ENCODE data around the gene CGB3.
A peak's percentile ranks its signal among the peaks of the same experiment; 100 is the strongest.
"Not testable (repeated sequence)": the region's sequence is repeated elsewhere in the genome, so short reads cannot be mapped to it uniquely, and the experiment has no call there.

CGB3 gene

DNA sequence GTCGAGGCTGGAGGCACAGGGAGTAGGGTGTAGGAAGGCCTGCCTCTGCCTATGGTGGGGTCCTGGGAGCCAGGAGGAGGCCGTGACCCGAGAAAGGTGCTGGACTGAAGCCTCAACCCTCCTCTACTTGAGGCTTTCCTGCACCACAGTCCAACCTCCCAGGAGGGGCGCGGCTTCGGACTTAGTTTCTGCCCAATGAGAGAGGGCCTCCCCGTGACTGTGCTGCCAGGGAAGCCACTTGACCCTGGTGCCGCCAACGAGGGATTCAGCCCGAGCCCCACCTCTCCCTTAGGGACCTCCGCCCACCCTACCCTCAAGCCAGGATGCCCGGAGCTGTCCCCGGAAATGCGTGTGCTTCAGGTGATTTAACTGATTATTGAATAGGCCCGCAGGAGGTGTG is at the start of gene CGB3:
Gene CGB3 (minus strand): TSS at position 101 of the 400 bp plus-strand sequence. CDS start 362 bp downstream, outside the sequence.
- DNase-seq: not testable (repeated sequence)

DNA sequence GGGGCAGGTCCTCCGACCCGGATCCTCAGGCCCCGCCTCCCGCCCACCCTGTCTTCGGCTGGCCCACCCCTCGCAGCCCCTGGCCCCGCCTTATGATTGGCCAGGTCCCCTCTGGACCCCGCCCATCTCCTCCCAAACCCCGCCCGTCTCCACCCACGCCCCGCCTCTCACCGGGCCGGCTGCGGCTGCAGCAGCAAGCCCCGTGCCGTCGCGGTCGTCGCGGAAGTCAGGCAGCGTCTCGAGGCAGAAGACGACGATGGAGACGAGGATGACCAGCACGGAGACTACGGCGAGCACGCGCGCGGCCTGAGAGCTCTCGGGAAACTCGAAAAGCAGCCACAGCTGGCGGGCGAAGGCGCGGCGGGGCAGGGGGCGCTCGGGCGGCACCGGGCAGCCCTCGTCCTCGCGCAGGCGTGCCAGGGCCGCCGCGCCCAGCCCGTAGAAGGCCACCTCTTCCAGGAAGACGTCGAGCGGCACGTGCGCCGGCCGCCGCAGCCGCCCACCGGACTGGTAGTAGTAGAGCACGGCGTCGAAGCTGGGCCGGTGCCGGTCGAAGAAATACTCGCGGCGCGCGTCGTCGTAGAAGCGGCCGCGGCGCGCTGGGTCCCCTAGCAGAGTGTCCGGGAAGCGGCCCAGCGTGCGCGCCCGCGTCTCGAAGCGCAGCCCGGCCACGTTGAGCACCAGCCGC is 47.9 kb upstream of the CGB3 start:
- DNase-seq: no peak

DNA sequence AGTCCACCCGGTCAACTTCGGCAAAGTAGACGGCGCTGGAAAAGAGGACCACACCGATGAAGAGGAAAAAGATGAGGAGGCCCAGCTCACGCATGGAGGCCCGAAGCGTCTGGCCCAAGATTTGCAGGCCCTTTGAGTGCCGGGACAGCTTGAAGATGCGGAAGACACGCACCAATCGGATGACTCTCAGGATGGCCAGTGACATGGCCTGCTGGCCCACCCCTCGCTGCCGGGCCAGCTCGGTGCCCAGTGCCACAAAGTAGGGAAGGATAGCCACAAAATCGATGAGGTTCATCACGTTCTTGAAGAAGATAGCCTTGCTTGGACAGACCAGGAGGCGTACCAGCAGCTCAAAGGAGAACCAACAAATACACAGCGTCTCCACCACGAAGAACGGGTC is 46.3 kb upstream of the CGB3 start:
- DNase-seq: no peak

- no peak for DNase-seq
Observed at GRCh38 chr19:49069026-49069425, 44.9 kb upstream of the CGB3 start.

- DNase-seq: no peak
Observed at GRCh38 chr19:49067554-49067953, 43.4 kb upstream of the CGB3 start.

DNA sequence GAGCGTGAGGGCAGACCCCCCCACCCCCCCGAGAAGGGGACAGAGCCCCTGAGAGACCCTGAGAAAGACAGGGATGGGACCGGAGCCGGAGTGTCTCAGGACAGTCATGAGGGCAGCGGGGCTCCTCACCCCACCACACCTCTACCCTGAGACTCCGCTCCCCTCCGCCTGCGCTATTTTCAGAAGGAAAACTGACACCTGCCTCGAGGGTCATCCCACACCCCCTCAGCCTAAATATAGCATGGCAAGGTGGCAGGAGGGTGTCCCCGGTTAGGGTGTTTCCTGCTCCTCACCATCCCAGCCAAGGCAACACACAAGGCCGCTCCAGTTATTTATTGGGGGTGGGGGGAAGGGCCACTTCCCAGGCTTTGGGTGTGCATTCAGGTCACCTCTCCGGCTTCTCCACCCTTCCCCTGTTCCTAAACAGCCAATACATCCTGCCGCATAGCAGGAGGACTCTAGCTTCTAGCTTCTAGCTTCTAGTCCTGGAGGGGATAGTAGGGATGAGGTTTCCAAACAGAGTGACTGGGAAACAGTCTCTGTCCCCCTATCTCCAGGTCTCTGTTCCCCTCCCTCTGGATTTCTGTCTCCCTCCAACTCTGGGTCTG is 41.9 kb upstream of the CGB3 start:
- no peak for DNase-seq

- DNase-seq: no peak
Observed at GRCh38 chr19:49064768-49065611, 40.9 kb upstream of the CGB3 start, which contains the start of gene NTF4. Gene NTF4 (minus strand): TSS chr19:49064818. CDS start chr19:49061997, 2,821 bp downstream.

DNA sequence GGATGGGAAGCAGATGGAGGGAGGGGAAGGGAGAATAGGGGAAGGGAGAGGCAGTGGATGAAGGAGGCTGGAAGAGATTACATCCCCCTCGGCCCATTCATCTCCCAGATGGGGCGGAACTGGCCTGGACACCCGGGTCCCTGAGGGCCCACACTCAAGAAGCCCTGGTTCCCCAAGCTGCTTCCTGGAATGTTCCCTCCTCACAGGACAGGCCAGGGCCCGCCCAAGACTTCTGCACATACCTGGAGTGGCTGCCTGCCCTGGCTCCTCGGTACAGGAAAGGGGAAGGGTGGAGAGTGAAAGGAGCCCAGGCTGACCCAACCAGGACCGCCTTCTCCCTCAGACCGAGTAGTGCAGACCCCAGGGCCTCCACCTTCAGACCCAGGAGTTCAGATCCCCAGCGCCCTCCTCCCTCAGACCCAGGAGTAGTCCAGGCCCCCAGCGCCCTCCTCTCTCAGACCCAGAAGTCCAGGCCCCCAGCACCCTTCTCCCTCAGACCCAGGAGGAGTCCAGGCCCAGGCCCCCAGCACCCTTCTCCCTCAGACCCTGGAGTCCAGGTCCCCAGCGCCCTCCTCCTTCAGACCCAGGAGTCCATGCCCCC is 40.0 kb upstream of the CGB3 start:
- DNase-seq: no peak

- DNase-seq: no peak
Observed at GRCh38 chr19:49061445-49061844, 37.3 kb upstream of the CGB3 start.

- no peak for DNase-seq
Observed at GRCh38 chr19:49061000-49061399, 36.9 kb upstream of the CGB3 start.

DNA sequence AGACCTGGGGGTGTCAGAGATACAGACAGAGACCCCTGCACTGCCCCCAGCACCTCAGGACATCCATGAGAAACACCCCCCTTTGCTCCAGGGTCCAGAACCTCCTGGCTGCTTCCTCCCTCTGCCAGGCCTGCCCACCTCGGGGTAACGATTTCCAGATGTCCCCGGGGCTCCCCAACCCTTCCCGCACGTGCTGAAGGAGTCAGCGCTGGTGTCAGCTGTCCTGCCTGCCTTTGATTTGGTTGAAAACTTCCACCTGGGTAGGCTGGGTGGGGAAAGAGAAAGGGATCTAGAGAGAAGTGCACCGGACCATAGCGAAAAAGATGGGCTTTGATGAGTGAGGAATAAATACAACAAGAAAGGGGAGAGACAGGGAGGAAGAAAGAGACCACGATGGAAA is 34.9 kb upstream of the CGB3 start:
- no peak for DNase-seq

DNA sequence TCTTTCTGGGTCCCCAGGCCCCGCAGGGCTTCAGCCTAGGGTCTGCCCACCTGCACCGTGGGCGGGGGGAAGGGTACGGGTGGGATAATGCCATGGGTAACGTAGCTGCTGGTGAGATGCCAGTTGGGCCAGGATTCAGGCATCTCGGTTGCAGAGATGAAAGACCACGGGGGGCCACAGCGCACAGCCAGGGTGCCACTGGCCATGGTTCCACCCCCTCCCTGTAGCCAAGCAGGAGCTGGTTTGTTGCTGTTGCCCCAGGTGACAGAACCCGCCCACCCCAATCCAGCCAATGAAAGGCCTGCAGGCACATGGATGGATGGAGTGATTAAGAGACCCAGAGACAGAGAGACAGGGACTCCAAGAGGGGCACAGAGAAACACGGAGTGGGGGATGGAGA is 34.4 kb upstream of the CGB3 start:
- no peak for DNase-seq

GRCh38 chr19:49057636-49058234 is 33.6 kb upstream of the CGB3 start, which contains the start of gene CGB7:
Gene CGB7 (minus strand): TSS chr19:49057749. CDS start chr19:49055375, 2,374 bp downstream.
- no peak for DNase-seq

DNA sequence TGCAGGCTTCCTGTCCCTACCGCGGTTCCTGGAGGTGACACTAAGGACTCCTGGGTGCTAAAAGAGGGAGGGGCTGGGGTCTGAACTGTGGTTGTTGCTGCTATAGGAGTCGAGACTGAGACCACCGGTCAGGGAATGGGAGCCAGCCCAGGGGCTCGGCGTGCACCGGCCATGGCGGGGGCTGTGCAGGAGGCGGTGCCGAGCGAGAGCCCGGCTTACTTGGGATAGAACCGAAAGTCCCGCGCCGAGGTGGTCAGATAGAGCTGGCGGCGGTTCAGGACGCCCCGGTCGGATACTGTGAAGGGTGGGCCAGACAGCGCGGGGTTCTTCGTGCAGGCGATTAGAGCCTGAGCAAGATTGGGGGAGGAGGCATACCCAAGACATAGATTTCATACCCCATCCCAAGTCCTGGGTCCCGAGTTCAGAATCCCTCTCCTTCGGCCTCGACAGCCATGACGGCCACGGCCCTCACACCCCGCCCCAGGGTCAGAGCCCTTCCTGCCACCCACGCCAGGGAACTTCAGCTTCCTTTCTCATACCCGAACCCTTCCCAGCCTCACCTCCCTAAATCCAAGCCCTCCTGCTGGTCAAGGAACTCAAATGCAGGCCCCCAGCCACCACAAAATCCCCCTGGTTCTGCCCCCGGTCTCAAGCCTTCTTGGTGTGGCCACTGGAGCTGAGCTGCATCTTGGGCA is 32.9 kb upstream of the CGB3 start:
- not testable (repeated sequence) for DNase-seq

DNA sequence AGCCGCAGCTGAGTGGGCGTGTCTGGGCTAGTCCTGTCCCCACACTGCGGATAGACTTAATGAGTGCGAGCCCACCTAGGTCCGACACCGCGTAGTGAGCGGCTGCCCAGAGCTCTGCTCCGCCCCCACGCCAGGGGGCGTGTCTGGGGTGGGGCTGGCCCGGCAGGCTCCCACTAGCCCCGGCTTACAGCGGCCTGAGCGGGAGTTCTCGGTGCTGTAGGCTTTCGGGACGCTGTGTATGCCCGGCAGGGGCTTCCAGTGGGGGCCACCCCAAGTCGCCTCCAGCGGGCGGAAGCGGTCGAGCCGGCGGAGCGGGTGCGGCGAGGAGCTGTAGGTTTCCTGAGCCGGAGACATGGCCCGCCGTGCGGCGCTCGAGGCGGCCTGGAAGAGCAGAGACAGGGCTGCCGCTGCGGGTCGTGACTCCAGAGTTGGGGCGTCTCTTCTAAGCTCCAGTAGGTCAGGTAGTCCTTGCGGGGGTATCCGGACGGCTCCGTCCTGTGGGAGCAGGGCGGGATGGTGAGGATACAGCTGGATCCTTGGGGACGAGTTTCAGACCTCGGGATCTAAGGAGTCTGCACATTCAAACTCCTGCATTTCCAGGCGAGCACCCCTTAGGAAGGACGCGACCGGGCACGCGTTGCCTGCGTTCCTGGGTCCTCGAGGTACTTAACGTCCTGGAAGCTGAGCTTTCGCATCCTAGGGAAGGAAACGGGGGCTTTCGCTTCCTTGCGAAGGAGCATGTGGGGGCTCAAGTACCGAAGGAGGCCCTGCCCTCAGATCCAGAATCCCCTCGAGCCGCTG is 32.2 kb upstream of the CGB3 start:
- DNase-seq: peak; percentile 49

DNA sequence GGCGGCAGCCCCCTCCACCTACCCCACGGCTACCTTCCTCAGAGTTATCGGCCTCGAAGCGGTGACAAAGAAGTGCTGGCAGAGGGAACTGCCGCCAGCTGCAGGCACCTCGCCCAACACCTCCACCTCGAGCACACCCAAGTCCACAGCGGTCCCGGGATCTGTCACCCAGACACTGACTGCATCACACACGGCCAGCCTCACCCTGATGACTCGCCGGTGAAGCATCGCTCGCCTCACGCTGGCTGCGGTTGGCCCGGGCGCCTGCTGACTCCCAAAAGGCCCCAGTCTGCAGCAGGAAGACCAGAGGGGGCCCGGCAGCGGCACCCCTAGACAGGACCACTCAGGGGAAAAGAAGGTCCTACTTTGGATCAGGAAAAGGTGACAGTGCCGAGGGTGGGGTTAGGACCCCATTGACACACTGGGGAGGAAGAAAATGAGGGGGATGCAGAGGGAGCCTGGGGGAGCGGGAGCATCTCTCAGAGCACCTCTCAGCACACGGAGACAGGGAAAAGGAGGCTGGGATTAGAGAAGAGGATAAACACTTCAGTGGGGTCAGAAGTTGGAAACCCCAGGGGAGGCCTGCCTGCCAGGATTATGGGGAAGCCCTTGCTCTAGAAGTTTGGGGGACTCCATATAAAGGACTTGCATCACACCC is 26.4 kb upstream of the CGB3 start:
- not testable (repeated sequence) for DNase-seq

GRCh38 chr19:49049834-49050233 is 25.7 kb upstream of the CGB3 start:
- not testable (repeated sequence) for DNase-seq

GRCh38 chr19:49049011-49049410 is 24.9 kb upstream of the CGB3 start, which contains the start of gene CGB8:
Gene CGB8 (minus strand): TSS chr19:49049111. CDS start chr19:49048739, 372 bp downstream.
- DNase-seq: not testable (repeated sequence)

DNA sequence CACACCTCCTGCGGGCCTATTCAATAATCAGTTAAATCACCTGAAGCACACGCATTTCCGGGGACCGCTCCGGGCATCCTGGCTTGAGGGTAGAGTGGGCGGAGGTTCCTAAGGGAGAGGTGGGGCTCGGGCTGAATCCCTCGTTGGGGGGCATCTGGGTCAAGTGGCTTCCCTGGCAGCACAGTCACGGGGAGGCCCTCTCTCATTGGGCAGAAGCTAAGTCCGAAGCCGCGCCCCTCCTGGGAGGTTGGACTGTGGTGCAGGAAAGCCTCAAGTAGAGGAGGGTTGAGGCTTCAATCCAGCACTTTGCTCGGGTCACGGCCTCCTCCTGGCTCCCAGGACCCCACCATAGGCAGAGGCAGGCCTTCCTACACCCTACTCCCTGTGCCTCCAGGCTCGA is 19.4 kb upstream of the CGB3 start, which contains the start of gene CGB5:
Gene CGB5 (plus strand): TSS at position 301 of the 400 bp plus-strand sequence. CDS start 362 bp downstream, outside the sequence.
- DNase-seq: not testable (repeated sequence)

GRCh38 chr19:49042666-49043065 is 18.5 kb upstream of the CGB3 start:
- not testable (repeated sequence) for DNase-seq
